Measurements from ENCODE around the gene SLC6A6. TPM values are rescaled to one million over a fixed set of nuclear protein-coding genes. Genes with fewer than 3 reads are reported as not detected.

SLC6A6 gene
- polyA plus RNA-seq, 1 donor (not counting 4 experiments of a cell fraction or from before 2014, with no cell fraction given): 8.3 TPM

GRCh38 chr3:14503706-14504065 is 101.3 kb downstream of the SLC6A6 start:
- dilution Hi-C loops (cut with MboI; ENCODE audit: extremely low pct_ligation_motif_present, low sequenced_read_pairs): no loop called here
- H3K79me2 ChIP-seq (ENCODE audit: control insufficient read depth, insufficient read depth, low read length): no peaks in the 10 kb centered on the region

GRCh38 chr3:14505001-14505802 is 102.8 kb downstream of the SLC6A6 start:
- Histone ChIP-seq H3K4me3 (ENCODE audit: control insufficient read depth in 2 of 3, extremely low read depth in 1 of 3, insufficient read depth in 2 of 3, low read depth in 1 of 3, low read length in 3 of 3) (no peak overlapping the region), H3K4me2 (ENCODE audit: control insufficient read depth, extremely low read depth, insufficient read depth, low read depth, low read length) (no peak overlapping the region), H3K4me1 (ENCODE audit: control insufficient read depth, extremely low read depth, insufficient read depth, low read length) (no peaks in the 10 kb centered on the region), H2AFZ (ENCODE audit: control insufficient read depth, low read length) (no peak overlapping the region), H3K27ac (ENCODE audit: control insufficient read depth, insufficient read depth, low read length) (no peak overlapping the region), H3K27me3 (ENCODE audit: control insufficient read depth, extremely low read depth, insufficient read depth, low read length) (peaks cover 10% of the 10 kb centered on the region), H3K9me1 (ENCODE audit: control insufficient read depth, extremely low read depth, insufficient read depth, low read length) (no peaks in the 10 kb centered on the region), H4K20me1 (ENCODE audit: control insufficient read depth, extremely low read depth, insufficient read depth, low read length) (no peaks in the 10 kb centered on the region), H3K36me3 (ENCODE audit: control insufficient read depth in 2 of 2, extremely low read depth in 1 of 2, insufficient read depth in 2 of 2, low read length in 2 of 2) (no peaks in the 10 kb centered on the region), H3K9ac (ENCODE audit: control insufficient read depth, extremely low read depth, insufficient read depth, low read length) (no peak overlapping the region), H3K79me2 (ENCODE audit: control insufficient read depth, insufficient read depth, low read length) (no peaks in the 10 kb centered on the region), H3K9me3 (ENCODE audit: control insufficient read depth, low read depth, low read length) (no peaks in the 10 kb centered on the region)
- TF ChIP-seq EZH2 (IDR thresholded peaks at IDR 0.05; ENCODE audit: low read length): no peak
- no peak for TF ChIP-seq CTCF (optimal IDR thresholded peaks at IDR 0.05 in 1 of 3, IDR thresholded peaks at IDR 0.05 in 1 of 3, conservative IDR thresholded peaks at IDR 0.05 in 1 of 3; ENCODE audit: extremely low read depth in 1 of 3, insufficient read depth in 2 of 3, low read length in 3 of 3)
- FAIRE-seq: no peak
- dilution Hi-C loops (cut with MboI; ENCODE audit: extremely low pct_ligation_motif_present, low sequenced_read_pairs): no loop called here
- DNase-seq (ENCODE audit: low read depth, low spot score): no peak

More at GRCh38 chr3:14503706-14504065, 101.3 kb downstream of the SLC6A6 start:
- TF ChIP-seq EZH2 (IDR thresholded peaks at IDR 0.05; ENCODE audit: low read length) (no peak), CTCF (optimal IDR thresholded peaks at IDR 0.05 in 1 of 3, IDR thresholded peaks at IDR 0.05 in 1 of 3, conservative IDR thresholded peaks at IDR 0.05 in 1 of 3; ENCODE audit: extremely low read depth in 1 of 3, insufficient read depth in 2 of 3, low read length in 3 of 3) (no peak)
- FAIRE-seq (no peak), DNase-seq (ENCODE audit: low read depth, low spot score) (no peak)
- Histone ChIP-seq H3K4me1 (ENCODE audit: control insufficient read depth, extremely low read depth, insufficient read depth, low read length) (no peaks in the 10 kb centered on the region), H3K9me3 (ENCODE audit: control insufficient read depth, low read depth, low read length) (no peaks in the 10 kb centered on the region), H3K36me3 (ENCODE audit: control insufficient read depth in 2 of 2, extremely low read depth in 1 of 2, insufficient read depth in 2 of 2, low read length in 2 of 2) (no peaks in the 10 kb centered on the region), H3K27ac (ENCODE audit: control insufficient read depth, insufficient read depth, low read length) (no peak overlapping the region), H3K9ac (ENCODE audit: control insufficient read depth, extremely low read depth, insufficient read depth, low read length) (no peak overlapping the region), H3K9me1 (ENCODE audit: control insufficient read depth, extremely low read depth, insufficient read depth, low read length) (no peaks in the 10 kb centered on the region), H3K4me3 (ENCODE audit: control insufficient read depth in 2 of 3, extremely low read depth in 1 of 3, insufficient read depth in 2 of 3, low read depth in 1 of 3, low read length in 3 of 3) (no peak overlapping the region), H4K20me1 (ENCODE audit: control insufficient read depth, extremely low read depth, insufficient read depth, low read length) (no peaks in the 10 kb centered on the region), H3K27me3 (ENCODE audit: control insufficient read depth, extremely low read depth, insufficient read depth, low read length) (peaks cover 10% of the 10 kb centered on the region), H2AFZ (ENCODE audit: control insufficient read depth, low read length) (no peak overlapping the region), H3K4me2 (ENCODE audit: control insufficient read depth, extremely low read depth, insufficient read depth, low read depth, low read length) (no peak overlapping the region)
